GM21576 (cell line): Measurements from ENCODE around the gene CRY2.
A peak's percentile ranks its signal among the peaks of the same experiment; 100 is the strongest.

Source experiments
- ATAC-seq: cut with Tn5 transposase; IDR thresholded peaks from one replicate; pipeline ENCODE4 v1.9.1; 2021; ENCODE audit warnings: mild to moderate bottlenecking, moderate library complexity; ENCODE audit not compliant: unreplicated experiment

The CRY2 gene

DNA sequence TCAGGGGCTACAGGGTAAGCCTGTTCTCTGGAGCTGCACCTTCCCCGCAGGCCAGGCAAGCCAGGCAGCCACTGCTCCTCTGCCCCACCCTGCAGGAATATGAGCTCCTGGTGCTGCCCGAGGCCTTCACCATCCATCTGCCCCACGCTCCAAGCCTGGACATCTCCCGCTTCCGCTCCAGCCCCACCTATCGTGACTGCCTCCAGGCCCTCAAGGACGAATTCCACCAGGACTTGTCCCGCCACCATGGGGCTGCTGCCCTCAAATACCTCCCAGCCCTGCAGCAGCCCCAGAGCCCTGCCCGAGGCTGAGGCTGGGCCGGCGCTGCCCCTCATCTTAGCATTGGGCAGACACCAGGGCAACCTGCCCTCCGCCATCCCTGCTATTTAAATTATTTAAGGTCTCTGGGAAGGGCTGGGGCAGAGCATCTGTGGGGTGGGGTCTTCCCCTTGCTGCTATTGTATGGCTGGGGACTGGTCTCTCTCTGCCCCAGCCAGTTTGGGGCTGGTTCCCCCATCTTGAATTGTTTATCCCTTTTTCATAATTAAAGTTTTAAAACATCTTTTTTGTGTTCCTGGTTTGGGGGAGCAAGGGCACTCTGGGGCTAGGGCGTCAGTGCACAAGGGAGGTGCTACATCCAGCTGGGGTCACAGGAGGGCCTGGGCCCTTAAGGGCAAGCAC, 81.4 kb downstream of the CRY2 start:
- no peak for ATAC-seq

- ATAC-seq, result no peak
These were observed 82.3 kb downstream of the CRY2 start for GRCh38 chr11:45929486-45930030.

GRCh38 chr11:45930031-45930794, 82.9 kb downstream of the CRY2 start:
- peak; percentile 96 for ATAC-seq

DNA sequence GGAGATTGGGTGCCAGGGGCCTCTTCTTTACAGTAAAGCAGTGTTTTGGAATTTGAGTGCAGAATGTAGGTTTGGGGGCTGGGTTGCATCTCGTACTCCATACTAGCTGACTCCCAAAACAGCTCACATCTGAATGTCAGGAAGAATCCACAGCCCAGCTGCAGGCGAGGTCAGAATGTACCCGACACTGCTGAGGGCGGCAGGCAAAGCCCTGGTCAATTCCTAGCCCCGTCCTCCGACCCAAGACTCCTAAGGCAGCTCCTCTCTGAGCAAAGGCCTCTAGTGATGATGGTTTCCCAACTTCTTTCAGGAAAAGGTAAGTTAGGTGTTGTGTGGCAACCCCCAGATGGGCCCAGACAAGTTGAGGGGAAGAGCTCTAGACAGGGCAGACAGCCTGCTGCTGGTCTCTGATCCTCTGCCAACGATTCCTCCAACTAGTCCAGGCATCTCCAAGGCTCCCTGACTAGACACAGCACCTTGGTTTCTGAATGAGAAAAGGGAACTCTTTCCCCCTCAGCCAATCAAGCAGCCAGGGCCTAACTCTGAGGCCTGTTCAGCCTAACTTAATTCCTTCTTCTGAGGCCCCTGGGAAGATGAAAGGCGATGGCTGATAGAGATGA, 83.8 kb downstream of the CRY2 start:
- ATAC-seq, result no peak

- no peak for ATAC-seq
These were observed 84.5 kb downstream of the CRY2 start for GRCh38 chr11:45931739-45932138.

GRCh38 chr11:45932217-45932616, 84.9 kb downstream of the CRY2 start:
- no peak for ATAC-seq
